ENCODE measurements around the gene CLRN2. TPM values are rescaled to one million over a fixed set of nuclear protein-coding genes. Genes with fewer than 3 reads are reported as not detected.

The CLRN2 gene
- not detected in 2 replicates for total RNA-seq

GRCh38 chr4:17514865-17515264 is at the start of gene CLRN2:
Gene CLRN2 (plus strand): TSS chr4:17515165. CDS start chr4:17515267, 102 bp downstream.

GRCh38 chr4:17511950-17512795 is 2.8 kb upstream of the CLRN2 start, which contains the start of gene QDPR:
Gene QDPR (minus strand): TSS chr4:17512090. CDS start chr4:17512054, 36 bp downstream.

Other genes with a start within 250 kb of the CLRN2 start
- gene QDPR, start 3.1 kb upstream of the CLRN2 start, total RNA-seq = 9.2 and 10.8 TPM in 2 replicates
- 82.3 TPM in 2 replicates for gene LAP3, start 62.0 kb downstream of the CLRN2 start, total RNA-seq
- 12.6 and 13.6 TPM in 2 replicates for gene MED28, start 99.5 kb downstream of the CLRN2 start, total RNA-seq